HepG2 (cell line): ENCODE measurements around the gene CCM2. TPM values are rescaled to one million over a fixed set of nuclear protein-coding genes. Genes with fewer than 3 reads are reported as not detected.

ENCODE experiments used
- ARHGAP35 ChIP-seq: sonication (generic); formaldehyde crosslinking; IDR thresholded peaks from 2 replicates; pipeline ENCODE4 v1.9.0; 2022; ENCODE audit warnings: mild to moderate bottlenecking, inconsistent platforms, moderate library complexity, missing genetic modification reagents, borderline replicate concordance
- ETV6 ChIP-seq: sonication (generic); formaldehyde crosslinking; conservative IDR thresholded peaks from 2 replicates; pipeline ENCODE4 v1.4.0; 2020; ENCODE audit warnings: missing genetic modification reagents
- MXD4 ChIP-seq: IDR thresholded peaks from 2 replicates; pipeline ENCODE4 v1.6.1; 2016; ENCODE audit warnings: mild to moderate bottlenecking, missing biosample characterization, missing genetic modification reagents
- NFKB2 ChIP-seq: sonication (generic); formaldehyde crosslinking; IDR thresholded peaks from 2 replicates; pipeline ENCODE4 v1.4.0; 2020; ENCODE audit warnings: missing genetic modification reagents, borderline replicate concordance
- POLR2A ChIP-seq, 2 experiments: IDR thresholded peaks; 2 replicates each; pipeline ENCODE4 v1.6.1; 2011; ENCODE audit warnings: low read depth in 2 of 2, low read length in 2 of 2, mild to moderate bottlenecking in 1 of 2, moderate library complexity in 1 of 2; ENCODE audit not compliant: insufficient read depth in 1 of 2
- PRPF4 ChIP-seq: fragments of 200-400 bp; formaldehyde crosslinking; IDR thresholded peaks from 2 replicates; pipeline ENCODE4 v1.6.1; 2016; ENCODE audit warnings: low read length, low read depth; ENCODE audit not compliant: poor library complexity, severe bottlenecking
- SALL1 ChIP-seq: sonication (generic); formaldehyde crosslinking; IDR thresholded peaks from 2 replicates; pipeline ENCODE4 v1.8.0; 2022; ENCODE audit warnings: mild to moderate bottlenecking, missing genetic modification reagents
- SIX1 ChIP-seq: sonication (generic); formaldehyde crosslinking; IDR thresholded peaks from 2 replicates; pipeline ENCODE4 v1.4.0; 2020; ENCODE audit warnings: missing genetic modification reagents, borderline replicate concordance
- SOX13 ChIP-seq, 3 experiments: fragments of 450-650 bp in 1 of 3; sonication (generic) in 1 of 3; formaldehyde crosslinking in 1 of 3; IDR thresholded peaks in 2 of 3; conservative IDR thresholded peaks in 1 of 3; 2 replicates each; pipeline versions ENCODE4 v1.5.0 to v1.6.1; 2016 to 2020; ENCODE audit warnings: antibody characterized with exemption in 1 of 3, mild to moderate bottlenecking in 1 of 3, missing compliant biosample characterization in 1 of 3, missing genetic modification reagents in 1 of 3, moderate library complexity in 1 of 3
- SP1 ChIP-seq, 2 experiments: fragments of 450-650 bp in 1 of 2; sonication (generic) in 1 of 2; formaldehyde crosslinking in 1 of 2; IDR thresholded peaks; 2 replicates each; pipeline versions ENCODE4 v1.4.0 to v1.6.1; 2016 to 2020; ENCODE audit warnings: missing genetic modification reagents in 1 of 2
- TRIM24 ChIP-seq: sonication (generic); formaldehyde crosslinking; IDR thresholded peaks from 2 replicates; pipeline ENCODE4 v1.8.0; 2022; ENCODE audit warnings: mild to moderate bottlenecking, missing genetic modification reagents
- ZFP1 ChIP-seq: IDR thresholded peaks from 2 replicates; pipeline ENCODE4 v1.6.1; 2016
- ZFX ChIP-seq: sonication (generic); formaldehyde crosslinking; IDR thresholded peaks from 2 replicates; pipeline ENCODE4 v1.4.0; 2020; ENCODE audit warnings: mild to moderate bottlenecking, low read depth, missing genetic modification reagents, moderate library complexity
- ZKSCAN1 ChIP-seq: fragments of 150-350 bp; IDR thresholded peaks from 2 replicates; pipeline ENCODE4 v1.6.1; 2014; ENCODE audit warnings: low read length
- ZSCAN25 ChIP-seq: sonication (generic); formaldehyde crosslinking; IDR thresholded peaks from 2 replicates; pipeline ENCODE4 v1.8.0; 2022; ENCODE audit warnings: mild to moderate bottlenecking, missing genetic modification reagents
- polyA plus RNA-seq, 8 experiments: library from polyadenylated mRNA; depleted of rRNA in 3 of 8; stranded (reverse) in 7 of 8; unstranded in 1 of 8; fragments of >200 nt; fragmentation: Illumina TruSeq in 4 of 8; extraction: Trizol in 4 of 8; gene quantifications; 2 replicates each; pipeline versions ENCODE4 v1.2.1 to v1.2.3, GENCODE V29; 2011 to 2016; ENCODE audit warnings: low read depth in 4 of 8, missing spikeins in 1 of 8, mixed read lengths in 1 of 8; ENCODE audit not compliant: insufficient read depth in 1 of 8
- total RNA-seq, 5 experiments: library from RNA; depleted of rRNA; stranded (reverse); fragments of >200 nt; fragmentation: Illumina TruSeq; extraction: Trizol; gene quantifications; 2 replicates each; pipeline ENCODE4 v1.2.3, GENCODE V29; 2016; ENCODE audit warnings: low read depth in 1 of 5
- TF ChIP-seq, protein P1 (sequence below): sonication (generic); formaldehyde crosslinking; IDR thresholded peaks from 2 replicates; pipeline ENCODE4 v1.4.0; 2020; ENCODE audit warnings: missing genetic modification reagents, borderline replicate concordance
- TF ChIP-seq, protein P2 (sequence below): sonication (generic); formaldehyde crosslinking; conservative IDR thresholded peaks from 2 replicates; pipeline ENCODE4 v1.4.0; 2020; ENCODE audit warnings: missing genetic modification reagents
- TF ChIP-seq, protein P3 (sequence below): sonication (generic); formaldehyde crosslinking; IDR thresholded peaks from 2 replicates; pipeline ENCODE4 v1.5.0; 2020; ENCODE audit warnings: missing genetic modification reagents

The CCM2 gene
- total and polyA plus RNA-seq, 2 of the 13 experiments (the other 11 are each of a cell fraction or from before 2014, with no cell fraction given): 13.7 to 15.8 TPM

GRCh38 chr7:44967571-44968446 is 32.2 kb upstream of the CCM2 start (continued):
- TF ChIP-seq, protein P1, sequence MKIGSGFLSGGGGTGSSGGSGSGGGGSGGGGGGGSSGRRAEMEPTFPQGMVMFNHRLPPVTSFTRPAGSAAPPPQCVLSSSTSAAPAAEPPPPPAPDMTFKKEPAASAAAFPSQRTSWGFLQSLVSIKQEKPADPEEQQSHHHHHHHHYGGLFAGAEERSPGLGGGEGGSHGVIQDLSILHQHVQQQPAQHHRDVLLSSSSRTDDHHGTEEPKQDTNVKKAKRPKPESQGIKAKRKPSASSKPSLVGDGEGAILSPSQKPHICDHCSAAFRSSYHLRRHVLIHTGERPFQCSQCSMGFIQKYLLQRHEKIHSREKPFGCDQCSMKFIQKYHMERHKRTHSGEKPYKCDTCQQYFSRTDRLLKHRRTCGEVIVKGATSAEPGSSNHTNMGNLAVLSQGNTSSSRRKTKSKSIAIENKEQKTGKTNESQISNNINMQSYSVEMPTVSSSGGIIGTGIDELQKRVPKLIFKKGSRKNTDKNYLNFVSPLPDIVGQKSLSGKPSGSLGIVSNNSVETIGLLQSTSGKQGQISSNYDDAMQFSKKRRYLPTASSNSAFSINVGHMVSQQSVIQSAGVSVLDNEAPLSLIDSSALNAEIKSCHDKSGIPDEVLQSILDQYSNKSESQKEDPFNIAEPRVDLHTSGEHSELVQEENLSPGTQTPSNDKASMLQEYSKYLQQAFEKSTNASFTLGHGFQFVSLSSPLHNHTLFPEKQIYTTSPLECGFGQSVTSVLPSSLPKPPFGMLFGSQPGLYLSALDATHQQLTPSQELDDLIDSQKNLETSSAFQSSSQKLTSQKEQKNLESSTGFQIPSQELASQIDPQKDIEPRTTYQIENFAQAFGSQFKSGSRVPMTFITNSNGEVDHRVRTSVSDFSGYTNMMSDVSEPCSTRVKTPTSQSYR: no peak
- TF ChIP-seq SOX13 (IDR thresholded peaks at IDR 0.05): no peak
- no peak for TF ChIP-seq SOX13 (CRISPR knock-in tag; conservative IDR thresholded peaks at IDR 0.05 in 1 of 2, IDR thresholded peaks at IDR 0.05 in 1 of 2)
- TF ChIP-seq ZSCAN25 (CRISPR knock-in tag): no peak
- TF ChIP-seq, protein P2, sequence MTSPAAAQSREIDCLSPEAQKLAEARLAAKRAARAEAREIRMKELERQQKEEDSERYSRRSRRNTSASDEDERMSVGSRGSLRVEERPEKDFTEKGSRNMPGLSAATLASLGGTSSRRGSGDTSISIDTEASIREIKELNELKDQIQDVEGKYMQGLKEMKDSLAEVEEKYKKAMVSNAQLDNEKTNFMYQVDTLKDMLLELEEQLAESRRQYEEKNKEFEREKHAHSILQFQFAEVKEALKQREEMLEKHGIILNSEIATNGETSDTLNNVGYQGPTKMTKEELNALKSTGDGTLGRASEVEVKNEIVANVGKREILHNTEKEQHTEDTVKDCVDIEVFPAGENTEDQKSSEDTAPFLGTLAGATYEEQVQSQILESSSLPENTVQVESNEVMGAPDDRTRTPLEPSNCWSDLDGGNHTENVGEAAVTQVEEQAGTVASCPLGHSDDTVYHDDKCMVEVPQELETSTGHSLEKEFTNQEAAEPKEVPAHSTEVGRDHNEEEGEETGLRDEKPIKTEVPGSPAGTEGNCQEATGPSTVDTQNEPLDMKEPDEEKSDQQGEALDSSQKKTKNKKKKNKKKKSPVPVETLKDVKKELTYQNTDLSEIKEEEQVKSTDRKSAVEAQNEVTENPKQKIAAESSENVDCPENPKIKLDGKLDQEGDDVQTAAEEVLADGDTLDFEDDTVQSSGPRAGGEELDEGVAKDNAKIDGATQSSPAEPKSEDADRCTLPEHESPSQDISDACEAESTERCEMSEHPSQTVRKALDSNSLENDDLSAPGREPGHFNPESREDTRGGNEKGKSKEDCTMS (CRISPR knock-in tag): no peak
- TF ChIP-seq ETV6: no peak
- TF ChIP-seq POLR2A (IDR thresholded peaks at IDR 0.05; ENCODE audit: insufficient read depth in 1 of 2, low read depth in 2 of 2, low read length in 2 of 2): no peak
- peak; percentile 72; the same call in 1 of the 2 replicates for TF ChIP-seq ZFX
- no peak for TF ChIP-seq SIX1
- no peak for TF ChIP-seq PRPF4
- TF ChIP-seq ARHGAP35 (CRISPR knock-in tag): no peak
- TF ChIP-seq SP1 (IDR thresholded peaks at IDR 0.05): no peak
- TF ChIP-seq SP1 (CRISPR knock-in tag; IDR thresholded peaks at IDR 0.05): no peak
- TF ChIP-seq ZKSCAN1: no peak
- TF ChIP-seq, protein P3, sequence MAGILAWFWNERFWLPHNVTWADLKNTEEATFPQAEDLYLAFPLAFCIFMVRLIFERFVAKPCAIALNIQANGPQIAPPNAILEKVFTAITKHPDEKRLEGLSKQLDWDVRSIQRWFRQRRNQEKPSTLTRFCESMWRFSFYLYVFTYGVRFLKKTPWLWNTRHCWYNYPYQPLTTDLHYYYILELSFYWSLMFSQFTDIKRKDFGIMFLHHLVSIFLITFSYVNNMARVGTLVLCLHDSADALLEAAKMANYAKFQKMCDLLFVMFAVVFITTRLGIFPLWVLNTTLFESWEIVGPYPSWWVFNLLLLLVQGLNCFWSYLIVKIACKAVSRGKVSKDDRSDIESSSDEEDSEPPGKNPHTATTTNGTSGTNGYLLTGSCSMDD: no peak
- TF ChIP-seq SALL1: peak; percentile 57
- TF ChIP-seq NFKB2 (CRISPR knock-in tag): peak; percentile 53; the same call in 1 of the 2 replicates
- TF ChIP-seq ZFP1 (CRISPR knock-in tag): no peak
- peak; percentile 83 for TF ChIP-seq MXD4 (CRISPR knock-in tag)
- TF ChIP-seq TRIM24: no peak
